DND-41 (cell line): ENCODE results near the gene TMEM54.

Experiments used
- ATAC-seq: fragments of 200-7000 bp; cut with Tn5 transposase; 3 replicates; pipeline ENCODE4 v1.9.1; 2021; ENCODE audit warnings: low read depth; ENCODE audit not compliant: insufficient read depth
- DNase-seq: peaks from one replicate; pipeline ENCODE4 v3.0.0-alpha.2; 2020
- H2AFZ ChIP-seq: 2 replicates; pipeline ENCODE4 v1.6.0; 2012; ENCODE audit warnings: low read depth, low read length
- H3K27ac ChIP-seq: 2 replicates; pipeline ENCODE4 v1.5.1; 2012; ENCODE audit warnings: low read length, inconsistent platforms
- H3K27me3 ChIP-seq: fragments of 200-600 bp; sonication (generic); 2 replicates; pipeline ENCODE4 v1.6.0; 2012; ENCODE audit warnings: low read length, mild to moderate bottlenecking, inconsistent platforms; ENCODE audit not compliant: insufficient read depth, poor library complexity
- H3K36me3 ChIP-seq: 2 replicates; pipeline ENCODE4 v1.5.1; 2012; ENCODE audit warnings: low read length, inconsistent platforms; ENCODE audit not compliant: insufficient read depth
- H3K4me1 ChIP-seq: 2 replicates; pipeline ENCODE4 v1.5.1; 2012; ENCODE audit warnings: mild to moderate bottlenecking, low read length; ENCODE audit not compliant: insufficient read depth
- H3K4me2 ChIP-seq: 2 replicates; pipeline ENCODE4 v1.6.0; 2012; ENCODE audit warnings: mild to moderate bottlenecking, moderate library complexity, low read length, inconsistent platforms; ENCODE audit not compliant: insufficient read depth
- H3K4me3 ChIP-seq, 2 experiments: fragments of 200-600 bp in 1 of 2; shearing (Covaris generic) in 1 of 2; 2 replicates each; pipeline ENCODE4 v1.5.1; 2012 to 2016; ENCODE audit warnings: inconsistent platforms in 2 of 2, low read length in 2 of 2, mild to moderate bottlenecking in 2 of 2, low read depth in 1 of 2, moderate library complexity in 1 of 2
- H3K79me2 ChIP-seq: 2 replicates; pipeline ENCODE4 v1.6.0; 2012; ENCODE audit warnings: low read length, inconsistent platforms; ENCODE audit not compliant: insufficient read depth
- H3K9ac ChIP-seq: 2 replicates; pipeline ENCODE4 v1.6.0; 2012; ENCODE audit warnings: low read depth, mild to moderate bottlenecking, inconsistent platforms, low read length, moderate library complexity
- H3K9me3 ChIP-seq: 2 replicates; pipeline ENCODE4 v1.5.1; 2012; ENCODE audit warnings: low read length, moderate library complexity, mild to moderate bottlenecking, inconsistent platforms; ENCODE audit not compliant: insufficient read depth, severe bottlenecking
- H4K20me1 ChIP-seq: 2 replicates; pipeline ENCODE4 v1.6.0; 2012; ENCODE audit warnings: low read length; ENCODE audit not compliant: insufficient read depth
- CTCF ChIP-seq: IDR thresholded peaks from 2 replicates; pipeline ENCODE4 v1.5.1; 2012; ENCODE audit warnings: borderline replicate concordance, low read length, moderate library complexity, mild to moderate bottlenecking; ENCODE audit not compliant: poor library complexity, severe bottlenecking; ENCODE audit errors: extremely low read depth
- EZH2 ChIP-seq: IDR thresholded peaks from 3 replicates; pipeline ENCODE4 v1.6.1; 2012; ENCODE audit warnings: borderline replicate concordance, low read depth, mild to moderate bottlenecking, moderate library complexity, low read length, inconsistent platforms; ENCODE audit not compliant: severe bottlenecking

Gene TMEM54

GRCh38 chr1:32884032-32884372 is 17.2 kb downstream of the TMEM54 start:
- Histone ChIP-seq H3K36me3 (no peaks in the 10 kb centered on the region), H3K4me1 (no peaks in the 10 kb centered on the region), H3K27ac (no peak overlapping the region), H3K79me2 (no peaks in the 10 kb centered on the region), H3K9me3 (no peaks in the 10 kb centered on the region), H3K27me3 (no peaks in the 10 kb centered on the region), H3K4me2 (no peak overlapping the region), H3K4me3 (no peak overlapping the region), H2AFZ (no peak overlapping the region), H3K9ac (no peak overlapping the region), H4K20me1 (no peaks in the 10 kb centered on the region; the same call in 1 of the 2 replicates)
- TF ChIP-seq CTCF: no peak
- TF ChIP-seq EZH2: no peak
- no peak for DNase-seq
- no peak for ATAC-seq

GRCh38 chr1:32883338-32884031 is 17.7 kb downstream of the TMEM54 start:
- TF ChIP-seq CTCF: no peak
- no peak for TF ChIP-seq EZH2
- Histone ChIP-seq H2AFZ (no peak overlapping the region), H3K9ac (no peak overlapping the region), H3K79me2 (no peaks in the 10 kb centered on the region), H3K36me3 (no peaks in the 10 kb centered on the region), H3K27me3 (no peaks in the 10 kb centered on the region), H3K4me2 (no peak overlapping the region), H3K9me3 (no peaks in the 10 kb centered on the region), H3K27ac (no peak overlapping the region), H3K4me3 (no peak overlapping the region), H4K20me1 (no peaks in the 10 kb centered on the region; the same call in 1 of the 2 replicates), H3K4me1 (no peaks in the 10 kb centered on the region)
- DNase-seq (no peak), ATAC-seq (no peak)

GRCh38 chr1:32881871-32882850 is 19.0 kb downstream of the TMEM54 start:
- Histone ChIP-seq H3K9ac (no peak overlapping the region), H3K79me2 (no peaks in the 10 kb centered on the region), H3K27me3 (no peaks in the 10 kb centered on the region), H3K4me1 (no peaks in the 10 kb centered on the region), H2AFZ (no peak overlapping the region), H3K36me3 (no peaks in the 10 kb centered on the region), H3K9me3 (no peaks in the 10 kb centered on the region), H3K4me2 (no peak overlapping the region), H4K20me1 (no peaks in the 10 kb centered on the region; the same call in none of the 2 replicates), H3K27ac (no peak overlapping the region), H3K4me3 (no peak overlapping the region)
- TF ChIP-seq CTCF: no peak
- no peak for TF ChIP-seq EZH2
- no peak for DNase-seq
- ATAC-seq: no peak
